Subcutaneous abdominal adipose tissue (tissue), 5 donors: ENCODE results near the gene TGM2.

ENCODE experiments used
- H3K27ac ChIP-seq: one replicate; pipeline ENCODE4 v1.7.0; 2013; ENCODE audit warnings: low read depth, mild to moderate bottlenecking, inconsistent platforms, low read length, moderate library complexity
- H3K27me3 ChIP-seq, 5 donors: one replicate each; pipeline ENCODE4 v1.7.0; 2013; ENCODE audit warnings: low read length in 5 of 5, inconsistent platforms in 1 of 5; ENCODE audit not compliant: control insufficient read depth in 5 of 5, insufficient read depth in 4 of 5
- H3K36me3 ChIP-seq, 5 donors: one replicate each; pipeline ENCODE4 v1.7.0; 2013; ENCODE audit warnings: low read length in 5 of 5; ENCODE audit not compliant: control insufficient read depth in 5 of 5, insufficient read depth in 5 of 5
- H3K4me1 ChIP-seq, 5 donors: one replicate each; pipeline ENCODE4 v1.7.0; 2013; ENCODE audit warnings: low read length in 5 of 5, mild to moderate bottlenecking in 3 of 5, moderate library complexity in 1 of 5; ENCODE audit not compliant: control insufficient read depth in 5 of 5, insufficient read depth in 5 of 5
- H3K4me3 ChIP-seq, 5 donors: one replicate each; pipeline ENCODE4 v1.7.0; 2013; ENCODE audit warnings: low read length in 5 of 5, low read depth in 1 of 5
- H3K9ac ChIP-seq, 5 donors: one replicate each; pipeline ENCODE4 v1.7.0; 2013; ENCODE audit warnings: low read length in 5 of 5, mild to moderate bottlenecking in 4 of 5, moderate library complexity in 3 of 5
- H3K9me3 ChIP-seq, 5 donors: one replicate each; pipeline ENCODE4 v1.7.0; 2013; ENCODE audit warnings: low read length in 5 of 5; ENCODE audit not compliant: control insufficient read depth in 5 of 5
- donor health status: healthy.
- donor health status: healthy.
- donor health status: healthy.
- donor health status: healthy.
- donor health status: healthy.

TGM2 gene

GRCh38 chr20:38135271-38135650 is 29.8 kb downstream of the TGM2 start:
- peaks cover 0 to 24% (median 10%) of the 10 kb centered on the region in 5 donors for H3K36me3 ChIP-seq
- no peaks in the 10 kb centered on the region for H3K9me3 ChIP-seq
- H3K9ac ChIP-seq: no peak overlapping the region
- H3K27me3 ChIP-seq: no peaks in the 10 kb centered on the region
- no peak overlapping the region for H3K4me3 ChIP-seq
- H3K27ac ChIP-seq: peak overlapping the region; percentile 46
- peaks cover 0 to 26% (median 5%) of the 10 kb centered on the region in 5 donors for H3K4me1 ChIP-seq

GRCh38 chr20:38134427-38135270 is 30.4 kb downstream of the TGM2 start:
- no peaks in the 10 kb centered on the region for H3K9me3 ChIP-seq
- peaks cover 0 to 24% (median 10%) of the 10 kb centered on the region in 5 donors for H3K36me3 ChIP-seq
- H3K27me3 ChIP-seq: no peaks in the 10 kb centered on the region
- peak overlapping the region; percentile 46 for H3K27ac ChIP-seq
- H3K4me3 ChIP-seq: no peak overlapping the region
- no peak overlapping the region for H3K9ac ChIP-seq
- peaks cover 0 to 20% (median 5%) of the 10 kb centered on the region in 5 donors for H3K4me1 ChIP-seq

- H3K9ac ChIP-seq: no peak overlapping the region
- H3K4me3 ChIP-seq: no peak overlapping the region
- H3K27me3 ChIP-seq: no peaks in the 10 kb centered on the region
- H3K36me3 ChIP-seq: peaks cover 0 to 23% (median 10%) of the 10 kb centered on the region in 5 donors
- no peaks in the 10 kb centered on the region for H3K9me3 ChIP-seq
- H3K27ac ChIP-seq: peak overlapping the region; percentile 7
- peaks cover 0 to 20% (median 5%) of the 10 kb centered on the region in 5 donors for H3K4me1 ChIP-seq
Measured at GRCh38 chr20:38133680-38134426, 31.2 kb downstream of the TGM2 start.

- H3K27me3 ChIP-seq: no peaks in the 10 kb centered on the region
- H3K9ac ChIP-seq: no peak overlapping the region
- H3K9me3 ChIP-seq: no peaks in the 10 kb centered on the region
- H3K4me3 ChIP-seq: no peak overlapping the region
- H3K4me1 ChIP-seq: peaks cover 0 to 20% (median 5%) of the 10 kb centered on the region in 5 donors
- H3K36me3 ChIP-seq: peaks cover 0 to 17% (median 9%) of the 10 kb centered on the region in 5 donors
- H3K27ac ChIP-seq: no peak overlapping the region
Measured at GRCh38 chr20:38132910-38133501, 32.1 kb downstream of the TGM2 start.

GRCh38 chr20:38132156-38132909 is 32.7 kb downstream of the TGM2 start:
- peaks cover 0 to 12% (median 5%) of the 10 kb centered on the region in 5 donors for H3K36me3 ChIP-seq
- peaks cover 0 to 20% (median 5%) of the 10 kb centered on the region in 5 donors for H3K4me1 ChIP-seq
- H3K4me3 ChIP-seq: no peak overlapping the region

GRCh38 chr20:38131588-38132121 is 33.4 kb downstream of the TGM2 start:
- H3K4me1 ChIP-seq: peaks cover 0 to 24% (median 8%) of the 10 kb centered on the region in 5 donors
- H3K4me3 ChIP-seq: no peak overlapping the region
- H3K36me3 ChIP-seq: peaks cover 0 to 11% (median 5%) of the 10 kb centered on the region in 5 donors
- no peaks in the 10 kb centered on the region for H3K9me3 ChIP-seq
- no peak overlapping the region for H3K9ac ChIP-seq
- H3K27ac ChIP-seq: no peak overlapping the region
- H3K27me3 ChIP-seq: no peaks in the 10 kb centered on the region

More at GRCh38 chr20:38132156-38132909, 32.7 kb downstream of the TGM2 start:
- Histone ChIP-seq H3K27ac (no peak overlapping the region), H3K27me3 (no peaks in the 10 kb centered on the region), H3K9ac (no peak overlapping the region), H3K9me3 (no peaks in the 10 kb centered on the region)

- Histone ChIP-seq H3K36me3 (peaks cover 0 to 11% (median 5%) of the 10 kb centered on the region in 5 donors), H3K4me3 (no peak overlapping the region), H3K27me3 (no peaks in the 10 kb centered on the region), H3K9me3 (no peaks in the 10 kb centered on the region), H3K9ac (no peak overlapping the region), H3K4me1 (peaks cover 0 to 24% (median 8%) of the 10 kb centered on the region in 5 donors), H3K27ac (no peak overlapping the region)
Measured at GRCh38 chr20:38130687-38131587, 34.1 kb downstream of the TGM2 start.

- no peaks in the 10 kb centered on the region for H3K27me3 ChIP-seq
- H3K36me3 ChIP-seq: peaks cover 0 to 11% (median 5%) of the 10 kb centered on the region in 5 donors
- H3K9me3 ChIP-seq: no peaks in the 10 kb centered on the region
- H3K4me3 ChIP-seq: no peak overlapping the region
- peaks cover 0 to 19% (median 8%) of the 10 kb centered on the region in 5 donors for H3K4me1 ChIP-seq
- no peak overlapping the region for H3K9ac ChIP-seq
- no peak overlapping the region for H3K27ac ChIP-seq
Measured at GRCh38 chr20:38129893-38130609, 35.0 kb downstream of the TGM2 start.
